ENCODE results near the gene ATAD3A. TPM values are rescaled to one million over a fixed set of nuclear protein-coding genes. Genes with fewer than 3 reads are reported as not detected.

The ATAD3A gene
- total and polyA plus RNA-seq, 7 experiments from 2014 or later = 5.4 to 41.3 (median 21.5) TPM

DNA sequence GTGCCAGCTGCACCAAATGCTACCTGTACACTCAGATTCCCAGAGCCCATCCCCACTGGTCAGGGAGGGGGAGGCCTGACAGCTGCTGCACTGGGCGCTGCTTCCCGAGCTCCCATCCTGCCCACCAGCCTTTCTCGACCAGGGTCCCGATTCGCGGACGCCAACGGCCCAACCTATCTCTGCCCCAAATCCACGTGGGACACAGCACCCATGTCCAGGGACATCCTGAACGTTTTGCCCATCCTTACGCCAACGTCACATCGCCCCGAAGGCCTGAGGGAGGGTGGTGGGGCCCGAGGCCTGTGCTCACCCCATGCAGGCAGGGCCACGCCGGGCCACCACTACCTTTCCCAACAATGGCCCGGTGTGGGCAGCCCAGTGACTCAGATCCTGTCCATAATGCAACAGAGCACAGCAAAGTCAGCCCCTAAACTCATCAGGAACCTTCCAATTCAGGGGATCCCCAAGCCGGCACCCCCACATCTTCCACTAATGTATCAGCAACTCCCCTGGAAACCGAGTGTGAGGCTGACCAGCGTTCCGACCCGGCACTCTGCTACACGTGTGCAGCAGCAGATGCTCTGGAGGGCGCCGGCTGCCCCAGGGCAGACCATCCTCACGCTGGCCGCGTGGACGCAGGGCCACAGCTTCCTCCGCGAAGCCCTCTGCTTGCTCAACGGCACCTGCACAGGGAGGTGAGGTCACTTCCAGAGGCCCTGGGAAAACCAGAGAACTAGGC is 39.7 kb downstream of the ATAD3A start:
- no peak overlapping the region for H3K4me3 Mint-ChIP-seq
- peak overlapping the region in 2 of 9 donors; percentile 36 to 51 for H3K27ac Mint-ChIP-seq

DNA sequence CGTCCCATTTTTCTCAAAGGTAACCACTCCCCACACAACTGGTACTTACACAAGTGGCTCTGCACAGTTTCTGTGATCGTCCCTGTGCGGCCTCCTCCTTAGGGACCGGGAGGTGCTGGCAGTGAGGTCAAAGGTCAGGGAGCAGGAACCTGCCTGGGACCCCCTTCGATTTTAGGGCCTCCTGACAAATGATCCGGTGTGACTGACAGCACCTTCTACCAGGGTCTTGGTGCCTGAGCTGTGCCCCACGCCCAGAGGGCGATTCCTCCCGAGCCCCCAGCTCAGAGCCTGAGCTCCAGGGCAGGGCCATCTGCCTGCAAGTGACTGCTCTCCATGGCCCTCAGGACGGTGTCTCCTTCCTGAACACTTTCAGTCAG is 40.3 kb downstream of the ATAD3A start:
- H3K9me3 ChIP-seq (ENCODE audit: control insufficient read depth in 2 of 3, low read length in 3 of 3) = no peaks in the 10 kb centered on the region
- H3K36me3 ChIP-seq (ENCODE audit: control insufficient read depth in 2 of 3, insufficient read depth in 3 of 3, low read length in 3 of 3) = peaks cover 0 to 6% (median 0%) of the 10 kb centered on the region in 3 experiments
- no peak overlapping the region for H3K4me3 Mint-ChIP-seq
- ChIA-PET CTCF (no interaction called here), POLR2A (no interaction called here)
- peaks cover 0 to 6% (median 0%) of the 10 kb centered on the region in 7 donors for H3K4me1 Mint-ChIP-seq
- no peaks in the 10 kb centered on the region for H3K36me3 Mint-ChIP-seq
- intact Hi-C loops (cut with micrococcal nuclease) = no loop called here
- H3K27me3 Mint-ChIP-seq = no peaks in the 10 kb centered on the region
- DNase-seq (no peak), ATAC-seq (no peak)
- no peak overlapping the region for H3K4me3 ChIP-seq (ENCODE audit: low read length)
- no peaks in the 10 kb centered on the region for H3K9me3 Mint-ChIP-seq
- H3K4me1 ChIP-seq (ENCODE audit: control insufficient read depth in 2 of 2, insufficient read depth in 2 of 2, low read length in 2 of 2) = no peaks in the 10 kb centered on the region
- no peak overlapping the region for H3K27ac Mint-ChIP-seq
- H3K27ac ChIP-seq (ENCODE audit: low read depth, low read length) = no peak overlapping the region
- H3K27me3 ChIP-seq (ENCODE audit: control insufficient read depth in 2 of 2, insufficient read depth in 2 of 2, low read length in 2 of 2) = no peaks in the 10 kb centered on the region

More for the DNA sequence above, 39.7 kb downstream of the ATAD3A start:
- H3K36me3 Mint-ChIP-seq = no peaks in the 10 kb centered on the region
- ATAC-seq = no peak
- no peak overlapping the region for H3K4me3 ChIP-seq (ENCODE audit: low read length)
- no peaks in the 10 kb centered on the region for H3K9me3 Mint-ChIP-seq
- no peaks in the 10 kb centered on the region for H3K4me1 ChIP-seq (ENCODE audit: control insufficient read depth in 2 of 2, insufficient read depth in 2 of 2, low read length in 2 of 2)
- intact Hi-C loops (cut with micrococcal nuclease) = no loop called here
- ChIA-PET CTCF (no interaction called here), POLR2A (no interaction called here)
- H3K4me1 Mint-ChIP-seq = peaks cover 0 to 6% (median 0%) of the 10 kb centered on the region in 7 donors
- no peak for DNase-seq
- no peaks in the 10 kb centered on the region for H3K9me3 ChIP-seq (ENCODE audit: control insufficient read depth in 2 of 3, low read length in 3 of 3)
- no peaks in the 10 kb centered on the region for H3K27me3 Mint-ChIP-seq
- H3K27me3 ChIP-seq (ENCODE audit: control insufficient read depth in 2 of 2, insufficient read depth in 2 of 2, low read length in 2 of 2) = no peaks in the 10 kb centered on the region
- peaks cover 0 to 6% (median 0%) of the 10 kb centered on the region in 3 experiments for H3K36me3 ChIP-seq (ENCODE audit: control insufficient read depth in 2 of 3, insufficient read depth in 3 of 3, low read length in 3 of 3)
- no peak overlapping the region for H3K27ac ChIP-seq (ENCODE audit: low read depth, low read length)

DNA sequence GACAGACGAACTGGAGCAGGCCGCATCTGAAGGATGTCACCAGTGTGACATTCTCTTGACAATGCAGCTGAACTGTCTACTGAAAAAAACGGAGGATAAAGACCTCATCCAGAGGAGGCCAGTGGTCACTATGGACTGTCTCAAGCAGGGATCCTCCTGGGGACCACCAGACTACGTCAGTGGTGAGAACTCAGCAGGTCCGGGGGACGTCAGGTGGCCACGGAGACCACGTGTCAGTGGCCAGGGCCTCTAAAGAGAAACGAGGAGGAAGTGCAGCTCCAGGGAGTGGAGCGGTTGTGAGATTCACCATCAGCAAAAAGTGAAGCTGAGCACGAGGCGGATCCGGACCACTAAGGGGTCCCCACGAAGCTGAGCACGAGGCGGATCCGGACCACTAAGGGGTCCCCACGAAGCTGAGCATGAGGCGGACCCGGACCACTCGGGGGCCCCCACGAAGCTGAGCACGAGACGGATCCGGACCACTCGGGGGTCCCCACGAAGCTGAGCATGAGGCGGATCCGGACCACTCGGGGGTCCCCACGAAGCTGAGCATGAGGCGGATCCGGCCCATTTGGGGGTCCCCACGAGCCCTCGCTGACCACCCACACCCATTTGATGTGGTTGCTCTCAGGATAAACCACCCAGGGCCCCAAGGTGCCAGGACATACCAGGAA is 42.0 kb downstream of the ATAD3A start:
- peaks cover 0 to 6% (median 0%) of the 10 kb centered on the region in 3 experiments for H3K36me3 ChIP-seq (ENCODE audit: control insufficient read depth in 2 of 3, insufficient read depth in 3 of 3, low read length in 3 of 3)
- no peaks in the 10 kb centered on the region for H3K9me3 Mint-ChIP-seq
- no peaks in the 10 kb centered on the region for H3K27me3 Mint-ChIP-seq
- peak overlapping the region in 3 of 9 donors; percentile 31 to 79 (median 55) for H3K27ac Mint-ChIP-seq
- H3K36me3 Mint-ChIP-seq = no peaks in the 10 kb centered on the region
- intact Hi-C loops (cut with micrococcal nuclease) = no loop called here
- DNase-seq = no peak
- H3K4me3 Mint-ChIP-seq = no peak overlapping the region
- no peak for ATAC-seq
- H3K4me3 ChIP-seq (ENCODE audit: low read length) = no peak overlapping the region
- H3K27me3 ChIP-seq (ENCODE audit: control insufficient read depth in 2 of 2, insufficient read depth in 2 of 2, low read length in 2 of 2) = no peaks in the 10 kb centered on the region
- ChIA-PET CTCF (no interaction called here), POLR2A (interaction anchor here (1.0 kb wide), 1 partner anchor 9 kb away, joined by 8 read pairs; no protein-coding TSS in a partner anchor)
- no peak overlapping the region for H3K27ac ChIP-seq (ENCODE audit: low read depth, low read length)
- H3K4me1 ChIP-seq (ENCODE audit: control insufficient read depth in 2 of 2, insufficient read depth in 2 of 2, low read length in 2 of 2) = no peaks in the 10 kb centered on the region
- H3K9me3 ChIP-seq (ENCODE audit: control insufficient read depth in 2 of 3, low read length in 3 of 3) = no peaks in the 10 kb centered on the region
- peaks cover 0 to 6% (median 0%) of the 10 kb centered on the region in 7 donors for H3K4me1 Mint-ChIP-seq

DNA sequence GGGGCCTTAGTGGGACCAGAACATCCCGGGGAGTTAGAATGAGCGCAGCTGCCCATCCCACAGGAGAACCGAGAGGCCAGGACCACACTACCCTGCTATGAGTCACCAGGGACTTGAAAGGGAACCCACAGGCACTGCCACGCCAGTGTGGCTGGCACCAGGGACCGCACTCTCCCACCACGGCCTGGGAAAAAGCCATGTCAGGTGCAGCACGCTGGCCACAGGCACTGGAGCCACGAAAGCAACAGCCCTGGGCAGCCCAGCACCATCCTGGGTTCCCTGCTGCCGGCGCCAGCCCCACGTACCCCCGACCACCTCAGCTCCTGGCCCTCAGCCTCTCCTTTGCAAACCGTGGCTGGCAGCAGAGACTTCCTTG is 42.6 kb downstream of the ATAD3A start:
- H3K27ac ChIP-seq (ENCODE audit: low read depth, low read length) = no peak overlapping the region
- CTCF ChIA-PET = interaction anchor here (0.6 kb wide), 1 partner anchor 117 kb away, joined by 4 read pairs; no protein-coding TSS in a partner anchor
- peaks cover 0 to 6% (median 0%) of the 10 kb centered on the region in 3 experiments for H3K36me3 ChIP-seq (ENCODE audit: control insufficient read depth in 2 of 3, insufficient read depth in 3 of 3, low read length in 3 of 3)
- H3K36me3 Mint-ChIP-seq = no peaks in the 10 kb centered on the region
- H3K27ac Mint-ChIP-seq = no peak overlapping the region
- H3K4me1 Mint-ChIP-seq = peaks cover 0 to 8% (median 0%) of the 10 kb centered on the region in 7 donors
- ATAC-seq (no peak), DNase-seq (no peak)
- no peak overlapping the region for H3K4me3 ChIP-seq (ENCODE audit: low read length)
- H3K9me3 ChIP-seq (ENCODE audit: control insufficient read depth in 2 of 3, low read length in 3 of 3) = no peaks in the 10 kb centered on the region
- H3K27me3 Mint-ChIP-seq = no peaks in the 10 kb centered on the region
- POLR2A ChIA-PET = no interaction called here
- no peak overlapping the region for H3K4me3 Mint-ChIP-seq
- no peaks in the 10 kb centered on the region for H3K4me1 ChIP-seq (ENCODE audit: control insufficient read depth in 2 of 2, insufficient read depth in 2 of 2, low read length in 2 of 2)
- intact Hi-C loops (cut with micrococcal nuclease) = no loop called here
- H3K27me3 ChIP-seq (ENCODE audit: control insufficient read depth in 2 of 2, insufficient read depth in 2 of 2, low read length in 2 of 2) = no peaks in the 10 kb centered on the region
- H3K9me3 Mint-ChIP-seq = no peaks in the 10 kb centered on the region

DNA sequence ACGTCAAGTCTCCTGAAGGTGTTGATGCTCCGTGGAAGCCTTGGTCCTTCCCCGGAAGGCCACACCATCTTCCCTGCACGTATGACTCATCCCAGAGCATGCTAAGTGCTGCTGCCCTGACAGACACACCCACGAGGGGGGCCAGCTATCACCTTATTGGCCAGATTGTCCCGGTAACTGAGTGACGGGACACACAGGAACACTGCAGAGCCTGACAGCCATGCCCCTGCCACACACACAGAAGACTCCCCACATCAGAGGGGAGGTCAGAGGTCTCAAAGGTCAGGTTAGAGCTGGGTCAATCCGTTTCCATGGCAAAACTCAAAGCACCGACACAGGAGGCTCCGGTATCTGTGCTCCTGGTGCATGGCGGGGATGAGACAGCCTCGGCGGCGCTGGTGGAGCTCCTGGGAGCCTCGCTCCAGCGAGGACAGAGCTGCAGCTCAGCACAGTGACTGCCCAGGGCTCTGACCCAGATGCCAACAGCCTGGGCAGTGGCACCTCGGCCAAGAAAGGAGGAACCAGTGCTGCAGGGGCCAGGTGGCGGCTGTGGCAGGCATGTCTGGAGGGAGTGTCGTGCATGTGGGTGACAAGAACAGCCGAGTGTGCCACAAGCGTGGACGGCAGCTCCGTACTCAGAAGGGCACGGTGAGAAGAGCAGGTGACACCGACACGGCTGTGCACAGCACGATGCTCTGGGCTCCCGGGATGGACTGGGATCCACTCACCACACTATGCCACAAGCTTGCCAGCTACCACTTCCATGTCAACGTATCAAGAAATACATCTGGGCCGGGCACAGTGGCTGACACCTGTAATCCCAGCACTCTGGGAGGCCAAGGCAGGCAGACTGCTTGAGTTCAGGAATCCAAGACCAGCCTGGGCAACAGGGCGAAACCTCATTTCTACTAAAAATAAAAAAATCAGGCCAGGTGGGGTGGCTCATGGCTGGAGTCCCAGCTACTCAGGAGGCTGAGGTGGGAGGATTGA is 43.3 kb downstream of the ATAD3A start:
- Mint-ChIP-seq H3K36me3 (no peaks in the 10 kb centered on the region), H3K4me3 (no peak overlapping the region), H3K27me3 (no peaks in the 10 kb centered on the region), H3K9me3 (no peaks in the 10 kb centered on the region), H3K4me1 (peaks cover 0 to 9% (median 0%) of the 10 kb centered on the region in 7 donors), H3K27ac (peak overlapping the region in 2 of 9 donors; percentile 38 to 43)
- peaks cover 0 to 10% (median 0%) of the 10 kb centered on the region in 3 experiments for H3K36me3 ChIP-seq (ENCODE audit: control insufficient read depth in 2 of 3, insufficient read depth in 3 of 3, low read length in 3 of 3)
- intact Hi-C loops (cut with micrococcal nuclease) = no loop called here
- ChIA-PET POLR2A (no interaction called here), CTCF (interaction anchor here (0.6 to 0.9 kb wide), 3 partner anchors 9 to 287 kb away, joined by 3 to 4 read pairs (median 3); no protein-coding TSS in a partner anchor)
- no peak overlapping the region for H3K4me3 ChIP-seq (ENCODE audit: low read length)
- no peak overlapping the region for H3K27ac ChIP-seq (ENCODE audit: low read depth, low read length)
- H3K9me3 ChIP-seq (ENCODE audit: control insufficient read depth in 2 of 3, low read length in 3 of 3) = no peaks in the 10 kb centered on the region
- no peaks in the 10 kb centered on the region for H3K27me3 ChIP-seq (ENCODE audit: control insufficient read depth in 2 of 2, insufficient read depth in 2 of 2, low read length in 2 of 2)
- ATAC-seq (no peak), DNase-seq (no peak)
- no peaks in the 10 kb centered on the region for H3K4me1 ChIP-seq (ENCODE audit: control insufficient read depth in 2 of 2, insufficient read depth in 2 of 2, low read length in 2 of 2)

DNA sequence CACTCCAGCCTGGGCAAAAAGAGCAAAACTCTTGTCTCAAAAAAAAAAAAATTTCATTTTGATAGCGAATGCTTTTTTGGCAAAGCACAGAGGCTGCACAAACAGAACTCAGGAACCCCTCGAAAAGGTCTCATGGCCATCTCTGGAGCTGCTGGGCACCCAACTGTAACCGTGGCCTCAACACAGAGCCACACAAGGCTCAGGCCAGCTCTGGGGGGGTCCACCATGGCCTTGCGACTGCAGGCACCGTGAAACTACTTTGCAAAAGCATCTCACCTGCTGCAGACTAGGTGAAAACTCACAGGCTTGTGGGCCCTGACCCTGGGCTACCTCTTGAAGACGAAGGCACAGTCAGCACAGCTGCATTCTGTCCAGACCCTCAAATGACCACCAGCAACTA is 44.5 kb downstream of the ATAD3A start:
- no peaks in the 10 kb centered on the region for H3K27me3 Mint-ChIP-seq
- H3K4me1 ChIP-seq (ENCODE audit: control insufficient read depth in 2 of 2, insufficient read depth in 2 of 2, low read length in 2 of 2) = no peaks in the 10 kb centered on the region
- H3K36me3 ChIP-seq (ENCODE audit: control insufficient read depth in 2 of 3, insufficient read depth in 3 of 3, low read length in 3 of 3) = peaks cover 0 to 21% (median 1%) of the 10 kb centered on the region in 3 experiments
- H3K4me3 ChIP-seq (ENCODE audit: low read length) = no peak overlapping the region
- DNase-seq (no peak), ATAC-seq (no peak)
- H3K4me1 Mint-ChIP-seq = peaks cover 0 to 9% (median 0%) of the 10 kb centered on the region in 7 donors
- no peaks in the 10 kb centered on the region for H3K9me3 ChIP-seq (ENCODE audit: control insufficient read depth in 2 of 3, low read length in 3 of 3)
- ChIA-PET POLR2A (interaction anchor here (0.8 kb wide), 1 partner anchor 14 kb away, joined by 3 read pairs; no protein-coding TSS in a partner anchor), CTCF (interaction anchor here (0.7 to 0.9 kb wide), 2 partner anchors 10 to 1978 kb away, joined by 3 read pairs; no protein-coding TSS in a partner anchor)
- no peak overlapping the region for H3K4me3 Mint-ChIP-seq
- intact Hi-C loops (cut with micrococcal nuclease) = no loop called here
- peaks cover 0 to 2% (median 0%) of the 10 kb centered on the region in 5 donors for H3K36me3 Mint-ChIP-seq
- H3K27me3 ChIP-seq (ENCODE audit: control insufficient read depth in 2 of 2, insufficient read depth in 2 of 2, low read length in 2 of 2) = no peaks in the 10 kb centered on the region
- H3K27ac ChIP-seq (ENCODE audit: low read depth, low read length) = no peak overlapping the region
- H3K9me3 Mint-ChIP-seq = no peaks in the 10 kb centered on the region
- H3K27ac Mint-ChIP-seq = no peak overlapping the region

Measured in naive thymus-derived CD4-positive, alpha-beta T cell (primary cell).